KMS-11 (cell line): Measurements from ENCODE around the gene TNK2.
"Not testable (repeated sequence)": the region's sequence is repeated elsewhere in the genome, so short reads cannot be mapped to it uniquely, and the experiment has no call there.

Source experiments
- H2AFZ ChIP-seq: fragments of 200-600 bp; sonication (generic); 2 replicates; pipeline ENCODE4 v1.6.1; 2016; ENCODE audit warnings: antibody characterized with exemption, mixed run types, low read depth
- H3K27ac ChIP-seq: fragments of 200-600 bp; sonication (generic); 2 replicates; pipeline ENCODE4 v1.6.1; 2016; ENCODE audit warnings: mild to moderate bottlenecking, mixed run types
- H3K27me3 ChIP-seq: fragments of 200-600 bp; sonication (generic); 2 replicates; pipeline ENCODE4 v1.6.1; 2017; ENCODE audit warnings: mild to moderate bottlenecking, low read depth, mixed run types, moderate library complexity; ENCODE audit not compliant: insufficient read depth
- H3K36me3 ChIP-seq: fragments of 200-600 bp; sonication (generic); 2 replicates; pipeline ENCODE4 v1.6.1; 2017; ENCODE audit warnings: mild to moderate bottlenecking, mixed run types; ENCODE audit not compliant: insufficient read depth
- H3K4me1 ChIP-seq: fragments of 200-600 bp; sonication (generic); 2 replicates; pipeline ENCODE4 v1.6.1; 2016; ENCODE audit warnings: mild to moderate bottlenecking, low read depth, mixed run types; ENCODE audit not compliant: poor library complexity, severe bottlenecking
- H3K4me2 ChIP-seq: fragments of 200-600 bp; sonication (generic); 2 replicates; pipeline ENCODE4 v1.7.0; 2016; ENCODE audit warnings: mild to moderate bottlenecking, mixed run types
- H3K4me3 ChIP-seq: fragments of 200-600 bp; sonication (generic); IDR thresholded peaks from 2 replicates; pipeline ENCODE4 v1.6.1; 2017; ENCODE audit warnings: low read depth, low read length, mixed read lengths; ENCODE audit not compliant: insufficient read depth
- H3K79me2 ChIP-seq: fragments of 200-600 bp; sonication (generic); 2 replicates; pipeline ENCODE4 v1.6.1; 2016; ENCODE audit warnings: low read depth, mixed run types; ENCODE audit not compliant: insufficient read depth
- H3K9ac ChIP-seq: fragments of 200-600 bp; sonication (generic); 2 replicates; pipeline ENCODE4 v1.6.1; 2016; ENCODE audit warnings: mild to moderate bottlenecking, mixed run types
- H4K20me1 ChIP-seq: fragments of 200-600 bp; sonication (generic); 2 replicates; pipeline ENCODE4 v1.6.1; 2016; ENCODE audit warnings: mild to moderate bottlenecking, mixed run types; ENCODE audit not compliant: insufficient read depth
- CTCF ChIP-seq: fragments of 200-600 bp; sonication (generic); conservative IDR thresholded peaks from 2 replicates; pipeline ENCODE4 v1.6.1; 2017; ENCODE audit warnings: low read depth, mild to moderate bottlenecking, antibody characterized with exemption, low read length, moderate library complexity, mixed read lengths

Gene TNK2

GRCh38 chr3:195872800-195873199, 35.6 kb downstream of the TNK2 start:
- Histone ChIP-seq H3K4me2 (no peak overlapping the region), H3K27me3 (no peaks in the 10 kb centered on the region), H3K4me1 (no peaks in the 10 kb centered on the region), H4K20me1 (no peaks in the 10 kb centered on the region), H2AFZ (no peak overlapping the region), H3K36me3 (no peaks in the 10 kb centered on the region), H3K9ac (no peak overlapping the region), H3K79me2 (no peaks in the 10 kb centered on the region), H3K27ac (no peak overlapping the region), H3K4me3 (no peak overlapping the region)
- TF ChIP-seq CTCF = no peak

GRCh38 chr3:195872097-195872496, 36.3 kb downstream of the TNK2 start:
- Histone ChIP-seq H4K20me1 (no peaks in the 10 kb centered on the region), H3K36me3 (no peaks in the 10 kb centered on the region), H3K79me2 (no peaks in the 10 kb centered on the region)

GRCh38 chr3:195871686-195872085, 36.7 kb downstream of the TNK2 start:
- H3K27me3 ChIP-seq, H3K9ac ChIP-seq, H3K27ac ChIP-seq, H2AFZ ChIP-seq, H3K79me2 ChIP-seq, H3K4me3 ChIP-seq, H3K36me3 ChIP-seq, H3K4me2 ChIP-seq, H4K20me1 ChIP-seq, H3K4me1 ChIP-seq: not testable (repeated sequence)

More at GRCh38 chr3:195872097-195872496, 36.3 kb downstream of the TNK2 start:
- H3K4me1 ChIP-seq = no peaks in the 10 kb centered on the region
- TF ChIP-seq CTCF = no peak
- H2AFZ ChIP-seq = no peak overlapping the region
- H3K27me3 ChIP-seq = no peaks in the 10 kb centered on the region
- H3K4me2 ChIP-seq = no peak overlapping the region
- H3K4me3 ChIP-seq = no peak overlapping the region
- H3K27ac ChIP-seq = no peak overlapping the region
- no peak overlapping the region for H3K9ac ChIP-seq

- no peak overlapping the region for H3K4me3 ChIP-seq
- no peak overlapping the region for H3K4me2 ChIP-seq
- H3K27ac ChIP-seq = no peak overlapping the region
- no peaks in the 10 kb centered on the region for H3K27me3 ChIP-seq
- no peaks in the 10 kb centered on the region for H3K36me3 ChIP-seq
- no peaks in the 10 kb centered on the region for H3K4me1 ChIP-seq
- H4K20me1 ChIP-seq = no peaks in the 10 kb centered on the region
- H3K79me2 ChIP-seq = no peaks in the 10 kb centered on the region
- no peak overlapping the region for H2AFZ ChIP-seq
- no peak overlapping the region for H3K9ac ChIP-seq
- no peak for TF ChIP-seq CTCF
These were observed 37.4 kb downstream of the TNK2 start for GRCh38 chr3:195870937-195871336.

GRCh38 chr3:195870442-195870841, 37.9 kb downstream of the TNK2 start:
- Histone ChIP-seq H3K79me2 (no peaks in the 10 kb centered on the region), H3K27me3 (no peaks in the 10 kb centered on the region), H3K4me2 (no peak overlapping the region), H3K9ac (no peak overlapping the region), H3K27ac (no peak overlapping the region), H3K4me1 (no peaks in the 10 kb centered on the region), H4K20me1 (no peaks in the 10 kb centered on the region), H3K4me3 (no peak overlapping the region), H3K36me3 (no peaks in the 10 kb centered on the region), H2AFZ (no peak overlapping the region)
- TF ChIP-seq CTCF = no peak
